Hepatocyte (in vitro differentiated cells): ENCODE data around the gene ZSCAN30. TPM values are rescaled to one million over a fixed set of nuclear protein-coding genes. Genes with fewer than 3 reads are reported as not detected.

Experiments used
- DNase-seq: peaks from one replicate; pipeline ENCODE4 v3.0.0-alpha.2; 2016; ENCODE audit warnings: low spot score
- H2AFZ ChIP-seq: fragments of 200-600 bp; sonication (generic); 2 replicates; pipeline ENCODE4 v1.6.0; 2016; ENCODE audit warnings: antibody characterized with exemption, mild to moderate bottlenecking
- H3K27ac ChIP-seq: fragments of 200-600 bp; sonication (generic); 2 replicates; pipeline ENCODE4 v1.5.1; 2016; ENCODE audit warnings: mild to moderate bottlenecking
- H3K27me3 ChIP-seq: fragments of 200-600 bp; sonication (generic); 2 replicates; pipeline ENCODE4 v1.6.1; 2016
- H3K36me3 ChIP-seq: fragments of 200-600 bp; sonication (generic); replicated peaks from 2 replicates; pipeline ENCODE4 v1.5.1; 2016; ENCODE audit warnings: low read depth; ENCODE audit not compliant: insufficient read depth
- H3K4me1 ChIP-seq: fragments of 200-600 bp; sonication (generic); 2 replicates; pipeline ENCODE4 v1.5.1; 2016; ENCODE audit warnings: mild to moderate bottlenecking, moderate library complexity; ENCODE audit not compliant: insufficient read depth
- H3K4me2 ChIP-seq: fragments of 200-600 bp; sonication (generic); 2 replicates; pipeline ENCODE4 v1.6.0; 2016
- H3K4me3 ChIP-seq: fragments of 200-600 bp; sonication (generic); 2 replicates; pipeline ENCODE4 v1.5.1; 2016; ENCODE audit warnings: mild to moderate bottlenecking
- H3K79me2 ChIP-seq: fragments of 200-600 bp; sonication (generic); 2 replicates; pipeline ENCODE4 v1.6.0; 2017; ENCODE audit warnings: mild to moderate bottlenecking
- H3K9me2 ChIP-seq: fragments of 200-600 bp; sonication (generic); replicated peaks from 2 replicates; pipeline ENCODE4 v1.6.0; 2017; ENCODE audit warnings: mild to moderate bottlenecking; ENCODE audit not compliant: insufficient read depth
- H3K9me3 ChIP-seq: fragments of 200-600 bp; sonication (generic); 2 replicates; pipeline ENCODE4 v1.5.1; 2016; ENCODE audit warnings: low read depth, mild to moderate bottlenecking
- H4K20me1 ChIP-seq: fragments of 200-600 bp; sonication (generic); 2 replicates; pipeline ENCODE4 v1.6.0; 2016; ENCODE audit warnings: mild to moderate bottlenecking; ENCODE audit not compliant: insufficient read depth, poor library complexity, severe bottlenecking
- CTCF ChIP-seq: fragments of 200-600 bp; sonication (generic); IDR thresholded peaks from 2 replicates; pipeline ENCODE4 v1.5.1; 2016; ENCODE audit warnings: antibody characterized with exemption, mild to moderate bottlenecking; ENCODE audit not compliant: poor library complexity
- EZH2 ChIP-seq: fragments of 200-600 bp; sonication (generic); IDR thresholded peaks from 2 replicates; pipeline ENCODE4 v1.6.1; 2016; ENCODE audit warnings: antibody characterized with exemption, mild to moderate bottlenecking, borderline replicate concordance
- EZH2phosphoT487 ChIP-seq: fragments of 200-600 bp; sonication (generic); IDR thresholded peaks from one replicate; pipeline ENCODE4 v1.6.1; 2018; ENCODE audit warnings: antibody characterized with exemption, mild to moderate bottlenecking, low read depth, moderate library complexity; ENCODE audit not compliant: unreplicated experiment, severe bottlenecking
- WGBS: methylation state at CpG from one replicate; pipeline ENCODE4 v1.1.6; 2016; ENCODE audit warnings: low lambda C conversion rate; ENCODE audit errors: missing lambda C conversion rate; 5-methylcytosine and 5-hydroxymethylcytosine counted together
- polyA plus RNA-seq: library from polyadenylated mRNA; unstranded; fragments of >200 nt; fragmentation: Nextera tagmentation; extraction: Ambion mirVana; gene quantifications from 2 replicates; pipeline ENCODE4 v1.2.1, GENCODE V29; 2016
- total RNA-seq: library from RNA; depleted of rRNA; stranded (reverse); fragments of >200 nt; gene quantifications from 2 replicates; pipeline ENCODE4 v1.2.3, GENCODE V29; 2014

ZSCAN30 gene
- total RNA-seq (10.6 and 21.5 TPM in 2 replicates), polyA plus RNA-seq (8.7 and 9.3 TPM in 2 replicates)

- H3K9me3 ChIP-seq = peaks cover 9% of the 10 kb centered on the region
- peak within 1 kb of the TSS; percentile 78 for H3K4me3 ChIP-seq
- peak within 1 kb of the TSS; percentile 92 for H2AFZ ChIP-seq
- peaks cover 8% of the 10 kb centered on the region for H3K4me1 ChIP-seq
- peak; percentile 96 for DNase-seq
- peak within 1 kb of the TSS; percentile 86 for H3K4me2 ChIP-seq
- H3K9me2 ChIP-seq = no peaks in the 10 kb centered on the region
- TF ChIP-seq EZH2phosphoT487 (no peak), CTCF (no peak), EZH2 (no peak)
- under 1% methylated on average over 29 of the region's 41 CpGs for WGBS
- no peaks in the 10 kb centered on the region for H3K36me3 ChIP-seq
- H3K27me3 ChIP-seq = no peaks in the 10 kb centered on the region
- no peaks in the 10 kb centered on the region for H4K20me1 ChIP-seq
- H3K79me2 ChIP-seq = peaks cover 84% of the 10 kb centered on the region
- H3K27ac ChIP-seq = peak within 1 kb of the TSS; percentile 94
Observed at GRCh38 chr18:35290094-35290735, at the start of gene ZSCAN30. TSS of gene ZSCAN30 (minus strand) at chr18:35290229. CDS start at chr18:35264352, 25,877 bp downstream.

GRCh38 chr18:35337286-35337685 is 47.3 kb upstream of the ZSCAN30 start:
- Histone ChIP-seq H2AFZ (no peak overlapping the region), H3K9me3 (no peaks in the 10 kb centered on the region), H3K9me2 (no peaks in the 10 kb centered on the region), H3K4me2 (no peak overlapping the region), H3K27ac (no peak overlapping the region), H3K4me3 (no peak overlapping the region), H3K79me2 (peaks cover 61% of the 10 kb centered on the region), H3K36me3 (peaks cover 10% of the 10 kb centered on the region), H4K20me1 (peaks cover 57% of the 10 kb centered on the region), H3K27me3 (no peaks in the 10 kb centered on the region), H3K4me1 (peaks cover 6% of the 10 kb centered on the region)
- no peak for DNase-seq
- TF ChIP-seq EZH2 (no peak), CTCF (no peak), EZH2phosphoT487 (no peak)
- WGBS = 96% methylated on average over 5 of the region's 5 CpGs

GRCh38 chr18:35335866-35336265 is 45.8 kb upstream of the ZSCAN30 start:
- Histone ChIP-seq H3K27me3 (no peaks in the 10 kb centered on the region), H3K79me2 (peaks cover 47% of the 10 kb centered on the region), H3K9me3 (no peaks in the 10 kb centered on the region), H3K36me3 (peaks cover 10% of the 10 kb centered on the region), H3K4me2 (no peak overlapping the region), H2AFZ (no peak overlapping the region), H3K9me2 (no peaks in the 10 kb centered on the region), H3K27ac (no peak overlapping the region), H3K4me1 (peaks cover 6% of the 10 kb centered on the region), H3K4me3 (no peak overlapping the region), H4K20me1 (peaks cover 43% of the 10 kb centered on the region)
- 98% methylated on average over 4 of the region's 4 CpGs for WGBS
- TF ChIP-seq EZH2phosphoT487 = no peak
- TF ChIP-seq CTCF = no peak
- no peak for TF ChIP-seq EZH2
- no peak for DNase-seq
